Mammary epithelial cell (primary cell): ENCODE measurements around the gene SFSWAP.

ENCODE experiments used
- CTCF ChIP-seq, 2 donors: IDR thresholded peaks in 1 of 2; conservative IDR thresholded peaks in 1 of 2; 2 replicates each; pipeline ENCODE4 v1.5.1; 2011 to 2012; ENCODE audit warnings: inconsistent platforms in 2 of 2, low read length in 2 of 2, mild to moderate bottlenecking in 2 of 2, control low read depth in 1 of 2, low read depth in 1 of 2; ENCODE audit not compliant: insufficient read depth in 1 of 2; ENCODE audit errors: extremely low read depth in 1 of 2
- EZH2 ChIP-seq: IDR thresholded peaks from 2 replicates; pipeline ENCODE4 v1.6.1; 2012; ENCODE audit warnings: low read length, inconsistent platforms, borderline replicate concordance

GRCh38 chr12:131830335-131830913 is 119.5 kb downstream of the SFSWAP start:
- peak; percentile 43 to 68 for TF ChIP-seq CTCF (conservative IDR thresholded peaks at IDR 0.05 in 1 of 2, IDR thresholded peaks at IDR 0.05 in 1 of 2; ENCODE audit: extremely low read depth in 1 of 2, insufficient read depth in 1 of 2, low read depth in 1 of 2, low read length in 2 of 2)
- TF ChIP-seq EZH2, result no peak
